ENCODE results near the gene TMEM126A.

TMEM126A gene

GRCh38 chr11:85699957-85700741, 52.4 kb downstream of the TMEM126A start:
- Histone ChIP-seq H3K4me1 (ENCODE audit: control insufficient read depth in 1 of 2, insufficient read depth in 2 of 2, low read length in 2 of 2) (no peaks in the 10 kb centered on the region), H3K4ac (ENCODE audit: low read depth, low read length) (no peak overlapping the region), H3K9me3 (ENCODE audit: insufficient read depth, low read depth, low read length) (no peaks in the 10 kb centered on the region), H2AFZ (ENCODE audit: insufficient read depth, low read length, poor library complexity) (no peak overlapping the region), H4K8ac (ENCODE audit: low read depth, low read length) (no peak overlapping the region), H3K79me1 (ENCODE audit: low read length) (no peaks in the 10 kb centered on the region), H3K79me2 (ENCODE audit: control insufficient read depth, insufficient read depth, low read length, poor library complexity) (no peaks in the 10 kb centered on the region), H4K12ac (ENCODE audit: low read depth, low read length) (no peak overlapping the region), H3K27ac (ENCODE audit: low read depth, low read length) (no peak overlapping the region), H3K9ac (ENCODE audit: low read length) (no peak overlapping the region), H3K27me3 (ENCODE audit: insufficient read depth, low read length) (no peaks in the 10 kb centered on the region), H3K14ac (ENCODE audit: low read length) (no peak overlapping the region), H2BK12ac (ENCODE audit: low read length) (no peak overlapping the region), H3K18ac (ENCODE audit: low read length) (no peak overlapping the region), H2BK120ac (ENCODE audit: insufficient read depth, low read length, poor library complexity) (no peak overlapping the region), H4K91ac (ENCODE audit: low read depth, low read length) (no peak overlapping the region), H3K23ac (ENCODE audit: low read length) (no peak overlapping the region), H2BK5ac (ENCODE audit: low read depth, low read length, poor library complexity) (no peak overlapping the region), H3K4me3 (ENCODE audit: low read depth, low read length) (no peak overlapping the region), H2AK5ac (ENCODE audit: low read length) (no peak overlapping the region), H3K4me2 (ENCODE audit: low read length) (no peak overlapping the region), H3K36me3 (ENCODE audit: control insufficient read depth in 1 of 2, insufficient read depth in 2 of 2, low read length in 2 of 2) (no peaks in the 10 kb centered on the region)
- DNase-seq, result no peak
- no CpG with 5 or more reads among the region's 2 CpGs for WGBS (ENCODE audit: extremely low coverage, insufficient coverage, insufficient read length)

DNA sequence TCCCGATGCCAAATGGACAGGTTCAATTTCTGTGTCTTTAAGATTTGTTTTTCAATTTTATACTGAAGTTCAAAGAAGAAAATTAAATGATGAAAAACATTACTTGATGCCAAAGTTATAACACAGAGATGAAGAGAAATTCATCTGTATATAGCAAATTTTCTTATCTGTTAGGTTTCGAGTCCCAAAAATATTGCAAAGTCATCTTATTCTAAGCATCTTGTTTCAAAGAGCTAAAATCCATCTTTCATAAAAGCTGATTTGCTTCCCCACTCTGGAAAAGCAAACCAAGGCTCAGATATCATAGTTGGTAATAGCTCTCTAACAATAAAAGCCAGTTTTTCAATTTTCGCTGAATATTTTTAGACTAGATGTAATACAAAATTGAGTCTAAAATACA, 57.2 kb downstream of the TMEM126A start:
- Histone ChIP-seq H3K14ac (ENCODE audit: low read length) (no peak overlapping the region), H2AK5ac (ENCODE audit: low read length) (no peak overlapping the region), H3K9me3 (ENCODE audit: insufficient read depth, low read depth, low read length) (no peaks in the 10 kb centered on the region), H3K23ac (ENCODE audit: low read length) (no peak overlapping the region), H3K9ac (ENCODE audit: low read length) (no peak overlapping the region), H3K79me1 (ENCODE audit: low read length) (no peaks in the 10 kb centered on the region), H3K4me1 (ENCODE audit: control insufficient read depth in 1 of 2, insufficient read depth in 2 of 2, low read length in 2 of 2) (no peaks in the 10 kb centered on the region), H4K91ac (ENCODE audit: low read depth, low read length) (no peak overlapping the region), H2BK12ac (ENCODE audit: low read length) (no peak overlapping the region), H4K12ac (ENCODE audit: low read depth, low read length) (no peak overlapping the region), H2AFZ (ENCODE audit: insufficient read depth, low read length, poor library complexity) (no peak overlapping the region), H3K4me2 (ENCODE audit: low read length) (no peak overlapping the region), H3K4ac (ENCODE audit: low read depth, low read length) (no peak overlapping the region), H3K27me3 (ENCODE audit: insufficient read depth, low read length) (no peaks in the 10 kb centered on the region), H3K18ac (ENCODE audit: low read length) (no peak overlapping the region), H3K36me3 (ENCODE audit: control insufficient read depth in 1 of 2, insufficient read depth in 2 of 2, low read length in 2 of 2) (no peaks in the 10 kb centered on the region), H4K8ac (ENCODE audit: low read depth, low read length) (no peak overlapping the region), H2BK120ac (ENCODE audit: insufficient read depth, low read length, poor library complexity) (no peak overlapping the region), H3K4me3 (ENCODE audit: low read depth, low read length) (no peak overlapping the region), H3K79me2 (ENCODE audit: control insufficient read depth, insufficient read depth, low read length, poor library complexity) (no peaks in the 10 kb centered on the region), H2BK5ac (ENCODE audit: low read depth, low read length, poor library complexity) (no peak overlapping the region), H3K27ac (ENCODE audit: low read depth, low read length) (no peak overlapping the region)
- no peak for DNase-seq
- WGBS (ENCODE audit: extremely low coverage, insufficient coverage, insufficient read length), result no CpG with 5 or more reads among the region's 3 CpGs

DNA sequence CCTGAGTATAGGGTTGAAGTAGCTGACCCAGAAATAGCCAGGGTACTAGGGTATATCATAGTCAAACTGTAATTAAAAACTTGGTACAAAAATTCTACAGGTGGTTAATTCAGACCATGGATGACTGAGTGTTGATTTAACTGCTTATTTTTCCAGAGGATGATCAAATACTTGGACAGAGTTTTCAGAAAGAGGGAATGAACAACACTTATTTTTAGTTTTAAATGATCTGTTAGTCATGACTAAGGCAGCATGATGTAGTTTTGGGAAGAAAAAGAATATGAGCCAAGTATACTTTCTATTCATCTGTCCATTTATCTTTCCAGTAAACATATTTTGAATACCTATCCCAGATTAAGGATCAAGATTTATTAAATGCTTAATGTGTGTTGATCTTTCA, 58.0 kb downstream of the TMEM126A start:
- H4K12ac ChIP-seq (ENCODE audit: low read depth, low read length), result no peak overlapping the region
- H3K36me3 ChIP-seq (ENCODE audit: control insufficient read depth in 1 of 2, insufficient read depth in 2 of 2, low read length in 2 of 2), result no peaks in the 10 kb centered on the region
- no peak overlapping the region for H2AK5ac ChIP-seq (ENCODE audit: low read length)
- no peaks in the 10 kb centered on the region for H3K4me1 ChIP-seq (ENCODE audit: control insufficient read depth in 1 of 2, insufficient read depth in 2 of 2, low read length in 2 of 2)
- no peak for DNase-seq
- no peak overlapping the region for H2AFZ ChIP-seq (ENCODE audit: insufficient read depth, low read length, poor library complexity)
- H3K79me2 ChIP-seq (ENCODE audit: control insufficient read depth, insufficient read depth, low read length, poor library complexity), result no peaks in the 10 kb centered on the region
- no peak overlapping the region for H4K8ac ChIP-seq (ENCODE audit: low read depth, low read length)
- H3K14ac ChIP-seq (ENCODE audit: low read length), result no peak overlapping the region
- H2BK5ac ChIP-seq (ENCODE audit: low read depth, low read length, poor library complexity), result no peak overlapping the region
- no peak overlapping the region for H3K4ac ChIP-seq (ENCODE audit: low read depth, low read length)
- no peak overlapping the region for H3K4me2 ChIP-seq (ENCODE audit: low read length)
- H4K91ac ChIP-seq (ENCODE audit: low read depth, low read length), result no peak overlapping the region
- no peak overlapping the region for H3K27ac ChIP-seq (ENCODE audit: low read depth, low read length)
- no peaks in the 10 kb centered on the region for H3K79me1 ChIP-seq (ENCODE audit: low read length)
- H3K23ac ChIP-seq (ENCODE audit: low read length), result no peak overlapping the region
- no peak overlapping the region for H3K18ac ChIP-seq (ENCODE audit: low read length)
- H3K4me3 ChIP-seq (ENCODE audit: low read depth, low read length), result no peak overlapping the region
- no peak overlapping the region for H2BK12ac ChIP-seq (ENCODE audit: low read length)
- no peak overlapping the region for H2BK120ac ChIP-seq (ENCODE audit: insufficient read depth, low read length, poor library complexity)
- no peaks in the 10 kb centered on the region for H3K27me3 ChIP-seq (ENCODE audit: insufficient read depth, low read length)
- H3K9ac ChIP-seq (ENCODE audit: low read length), result no peak overlapping the region
- H3K9me3 ChIP-seq (ENCODE audit: insufficient read depth, low read depth, low read length), result no peaks in the 10 kb centered on the region
